ENCODE results near the gene AGRN. TPM values are rescaled to one million over a fixed set of nuclear protein-coding genes. Genes with fewer than 3 reads are reported as not detected.
"Not testable (repeated sequence)": the region's sequence is repeated elsewhere in the genome, so short reads cannot be mapped to it uniquely, and the experiment has no call there.

The AGRN gene
- total RNA-seq, 2 experiments from 2014 or later: 12.4 to 14.6 TPM

GRCh38 chr1:1014799-1015681, 4.9 kb upstream of the AGRN start:
- POLR2A ChIA-PET: interaction anchor here (1.5 to 3.1 kb wide), 3 partner anchors 12 to 49 kb away, joined by 15 to 29 read pairs (median 18); no protein-coding TSS in a partner anchor
- ATAC-seq: no peak
- no peak for DNase-seq

GRCh38 chr1:1017397-1018320, 2.3 kb upstream of the AGRN start:
- ChIA-PET POLR2A (interaction anchor here (0.6 kb wide), 1 partner anchor 22 kb away, joined by 3 read pairs; no protein-coding TSS in a partner anchor), CTCF (interaction anchor here (0.6 to 2.7 kb wide), 9 partner anchors 14 to 113 kb away, joined by 3 to 18 read pairs (median 4); no protein-coding TSS in a partner anchor)
- Mint-ChIP-seq H3K4me3 (peak overlapping the region; percentile 13), H3K36me3 (ENCODE audit: low read depth) (peaks cover 42% of the 10 kb centered on the region), H3K4me1 (ENCODE audit: low read depth) (peaks cover 50% of the 10 kb centered on the region), H3K27ac (peak overlapping the region; percentile 62)
- ATAC-seq; H3K27me3 Mint-ChIP-seq (ENCODE audit: low read depth); H3K9me3 Mint-ChIP-seq (ENCODE audit: insufficient read depth): not testable (repeated sequence)
- peak; percentile 55 for DNase-seq

More at GRCh38 chr1:1014799-1015681, 4.9 kb upstream of the AGRN start:
- Mint-ChIP-seq H3K27ac (peak overlapping the region; percentile 99), H3K36me3 (ENCODE audit: low read depth) (peaks cover 45% of the 10 kb centered on the region), H3K9me3 (ENCODE audit: insufficient read depth) (peaks cover 4% of the 10 kb centered on the region), H3K4me3 (peak overlapping the region; percentile 97), H3K27me3 (ENCODE audit: low read depth) (no peaks in the 10 kb centered on the region), H3K4me1 (ENCODE audit: low read depth) (peaks cover 52% of the 10 kb centered on the region)
- CTCF ChIA-PET: interaction anchor here (0.6 to 4.5 kb wide), 7 partner anchors 8 to 49 kb away, joined by 3 to 31 read pairs (median 7); no protein-coding TSS in a partner anchor

GRCh38 chr1:1018321-1018685, 1.6 kb upstream of the AGRN start:
- H3K9me3 Mint-ChIP-seq (ENCODE audit: insufficient read depth); ATAC-seq; POLR2A ChIA-PET; H3K27ac Mint-ChIP-seq; H3K4me3 Mint-ChIP-seq; DNase-seq; H3K27me3 Mint-ChIP-seq (ENCODE audit: low read depth): not testable (repeated sequence)
- CTCF ChIA-PET: interaction anchor here (0.6 to 2.7 kb wide), 14 partner anchors 14 to 354 kb away, joined by 3 to 18 read pairs (median 4); no protein-coding TSS in a partner anchor
- Mint-ChIP-seq H3K4me1 (ENCODE audit: low read depth) (peaks cover 45% of the 10 kb centered on the region), H3K36me3 (ENCODE audit: low read depth) (peaks cover 38% of the 10 kb centered on the region)

- Mint-ChIP-seq H3K36me3 (ENCODE audit: low read depth) (peaks cover 27% of the 10 kb centered on the region), H3K4me3 (peak overlapping the region; percentile 65), H3K27me3 (ENCODE audit: low read depth) (peaks cover 4% of the 10 kb centered on the region), H3K27ac (peak overlapping the region; percentile 69), H3K9me3 (ENCODE audit: insufficient read depth) (peaks cover 4% of the 10 kb centered on the region), H3K4me1 (ENCODE audit: low read depth) (peaks cover 41% of the 10 kb centered on the region)
- ChIA-PET POLR2A (interaction anchor here (0.8 to 1.3 kb wide), 5 partner anchors 12 to 24 kb away, joined by 4 to 8 read pairs (median 4); no protein-coding TSS in a partner anchor), CTCF (interaction anchor here (0.9 to 2.7 kb wide), 16 partner anchors 9 to 353 kb away, joined by 3 to 18 read pairs (median 4); no protein-coding TSS in a partner anchor)
- DNase-seq (peak; percentile 86), ATAC-seq (peak; percentile 80)
Observed at GRCh38 chr1:1019122-1019999, 559 bp upstream of the AGRN start.

- POLR2A ChIA-PET: no interaction called here
- H3K9me3 Mint-ChIP-seq (ENCODE audit: insufficient read depth): peaks cover 4% of the 10 kb centered on the region
- H3K27ac Mint-ChIP-seq: no peak overlapping the region
- ATAC-seq (no peak), DNase-seq (no peak)
- peaks cover 4% of the 10 kb centered on the region for H3K27me3 Mint-ChIP-seq (ENCODE audit: low read depth)
- peak overlapping the region; percentile 53 for H3K4me3 Mint-ChIP-seq
- peaks cover 16% of the 10 kb centered on the region for H3K36me3 Mint-ChIP-seq (ENCODE audit: low read depth)
- CTCF ChIA-PET: interaction anchor here (2.3 kb wide), 1 partner anchor 12 kb away, joined by 9 read pairs; no protein-coding TSS in a partner anchor
- peaks cover 29% of the 10 kb centered on the region for H3K4me1 Mint-ChIP-seq (ENCODE audit: low read depth)
Observed at GRCh38 chr1:1020415-1021009, 592 bp downstream of the AGRN start.

GRCh38 chr1:1021010-1021919, 1.3 kb downstream of the AGRN start:
- peaks cover 12% of the 10 kb centered on the region for H3K36me3 Mint-ChIP-seq (ENCODE audit: low read depth)
- ATAC-seq (no peak), DNase-seq (no peak)
- CTCF ChIA-PET: interaction anchor here (1.0 to 2.3 kb wide), 3 partner anchors 12 to 43 kb away, joined by 3 to 9 read pairs (median 4); no protein-coding TSS in a partner anchor
- no peak overlapping the region for H3K27ac Mint-ChIP-seq
- POLR2A ChIA-PET: interaction anchor here (0.6 kb wide), 1 partner anchor 157 kb away, joined by 3 read pairs; no protein-coding TSS in a partner anchor
- peaks cover 4% of the 10 kb centered on the region for H3K9me3 Mint-ChIP-seq (ENCODE audit: insufficient read depth)
- peaks cover 29% of the 10 kb centered on the region for H3K4me1 Mint-ChIP-seq (ENCODE audit: low read depth)
- peaks cover 4% of the 10 kb centered on the region for H3K27me3 Mint-ChIP-seq (ENCODE audit: low read depth)
- H3K4me3 Mint-ChIP-seq: peak overlapping the region; percentile 53

GRCh38 chr1:1021920-1022259, 2.0 kb downstream of the AGRN start:
- ChIA-PET CTCF (interaction anchor here (1.0 to 2.3 kb wide), 3 partner anchors 11 to 42 kb away, joined by 3 to 9 read pairs (median 4); no protein-coding TSS in a partner anchor), POLR2A (interaction anchor here (0.6 kb wide), 1 partner anchor 157 kb away, joined by 3 read pairs; no protein-coding TSS in a partner anchor)
- peaks cover 4% of the 10 kb centered on the region for H3K27me3 Mint-ChIP-seq (ENCODE audit: low read depth)
- H3K36me3 Mint-ChIP-seq (ENCODE audit: low read depth): peaks cover 7% of the 10 kb centered on the region
- peaks cover 29% of the 10 kb centered on the region for H3K4me1 Mint-ChIP-seq (ENCODE audit: low read depth)
- peaks cover 4% of the 10 kb centered on the region for H3K9me3 Mint-ChIP-seq (ENCODE audit: insufficient read depth)
- DNase-seq (no peak), ATAC-seq (no peak)
- H3K4me3 Mint-ChIP-seq: no peak overlapping the region
- H3K27ac Mint-ChIP-seq: no peak overlapping the region

- Mint-ChIP-seq H3K36me3 (ENCODE audit: low read depth) (peaks cover 1% of the 10 kb centered on the region), H3K27ac (no peak overlapping the region), H3K27me3 (ENCODE audit: low read depth) (peaks cover 4% of the 10 kb centered on the region), H3K9me3 (ENCODE audit: insufficient read depth) (no peaks in the 10 kb centered on the region), H3K4me1 (ENCODE audit: low read depth) (peaks cover 23% of the 10 kb centered on the region), H3K4me3 (no peak overlapping the region)
- DNase-seq: no peak
- POLR2A ChIA-PET: no interaction called here
- CTCF ChIA-PET: interaction anchor here (1.0 to 2.3 kb wide), 4 partner anchors 8 to 38 kb away, joined by 3 to 9 read pairs (median 4); no protein-coding TSS in a partner anchor
- ATAC-seq: no peak
Observed at GRCh38 chr1:1022302-1023009, 2.5 kb downstream of the AGRN start.

- no peak for ATAC-seq
- no peak for DNase-seq
- Mint-ChIP-seq H3K9me3 (ENCODE audit: insufficient read depth) (no peaks in the 10 kb centered on the region), H3K4me3 (no peak overlapping the region), H3K27ac (no peak overlapping the region), H3K27me3 (ENCODE audit: low read depth) (peaks cover 4% of the 10 kb centered on the region), H3K4me1 (ENCODE audit: low read depth) (peaks cover 17% of the 10 kb centered on the region), H3K36me3 (ENCODE audit: low read depth) (no peaks in the 10 kb centered on the region)
- ChIA-PET CTCF (interaction anchor here (1.3 to 1.9 kb wide), 3 partner anchors 9 to 39 kb away, joined by 3 to 5 read pairs (median 3); no protein-coding TSS in a partner anchor), POLR2A (interaction anchor here (0.7 kb wide), 1 partner anchor 10 kb away, joined by 3 read pairs; no protein-coding TSS in a partner anchor)
Observed at GRCh38 chr1:1023700-1024099, 3.8 kb downstream of the AGRN start.
